HEK293 (cell line): Measurements from ENCODE around the gene DNAJC4.

Experiments
- OSR2 ChIP-seq: fragments of 450-650 bp; formaldehyde crosslinking; IDR thresholded peaks from 2 replicates; pipeline ENCODE4 v1.5.1; 2016; ENCODE audit warnings: missing biosample characterization, missing genetic modification characterization
- OVOL3 ChIP-seq: fragments of 450-650 bp; formaldehyde crosslinking; IDR thresholded peaks from 2 replicates; pipeline ENCODE4 v1.5.1; 2016; ENCODE audit warnings: missing biosample characterization, missing genetic modification characterization
- SP2 ChIP-seq: fragments of 450-650 bp; formaldehyde crosslinking; IDR thresholded peaks from 2 replicates; pipeline ENCODE4 v1.5.1; 2016; ENCODE audit warnings: missing biosample characterization, missing genetic modification characterization
- YY1 ChIP-seq: fragments of 450-650 bp; formaldehyde crosslinking; IDR thresholded peaks from 2 replicates; pipeline ENCODE4 v1.5.1; 2018; ENCODE audit warnings: missing biosample characterization, missing genetic modification characterization
- ZBTB1 ChIP-seq: fragments of 450-650 bp; formaldehyde crosslinking; IDR thresholded peaks from 2 replicates; pipeline ENCODE4 v1.5.1; 2016; ENCODE audit warnings: missing biosample characterization, missing genetic modification characterization
- ZBTB17 ChIP-seq: fragments of 450-650 bp; formaldehyde crosslinking; IDR thresholded peaks from 2 replicates; pipeline ENCODE4 v1.5.1; 2016; ENCODE audit warnings: missing biosample characterization, missing genetic modification characterization
- ZBTB21 ChIP-seq: fragments of 450-650 bp; formaldehyde crosslinking; IDR thresholded peaks from 2 replicates; pipeline ENCODE4 v1.5.1; 2017; ENCODE audit warnings: missing biosample characterization, missing genetic modification characterization
- ZBTB48 ChIP-seq: fragments of 450-650 bp; formaldehyde crosslinking; IDR thresholded peaks from 2 replicates; pipeline ENCODE4 v1.5.1; 2016; ENCODE audit warnings: missing biosample characterization, missing genetic modification characterization
- ZEB2 ChIP-seq: fragments of 450-650 bp; formaldehyde crosslinking; IDR thresholded peaks from 2 replicates; pipeline ENCODE4 v1.5.1; 2016; ENCODE audit warnings: missing biosample characterization, missing genetic modification characterization
- ZNF112 ChIP-seq: fragments of 450-650 bp; formaldehyde crosslinking; IDR thresholded peaks from 2 replicates; pipeline ENCODE4 v1.5.0; 2017; ENCODE audit warnings: missing biosample characterization, missing genetic modification characterization
- ZNF146 ChIP-seq: fragments of 450-650 bp; formaldehyde crosslinking; IDR thresholded peaks from 2 replicates; pipeline ENCODE4 v1.5.1; 2016; ENCODE audit warnings: missing biosample characterization, missing genetic modification characterization
- ZNF155 ChIP-seq: fragments of 450-650 bp; formaldehyde crosslinking; IDR thresholded peaks from 2 replicates; pipeline ENCODE4 v1.5.1; 2016; ENCODE audit warnings: missing biosample characterization, missing genetic modification characterization
- ZNF23 ChIP-seq: fragments of 450-650 bp; formaldehyde crosslinking; IDR thresholded peaks from 2 replicates; pipeline ENCODE4 v1.5.1; 2016; ENCODE audit warnings: missing biosample characterization, missing genetic modification characterization, borderline replicate concordance
- ZNF292 ChIP-seq: fragments of 450-650 bp; formaldehyde crosslinking; IDR thresholded peaks from 2 replicates; pipeline ENCODE4 v1.5.1; 2016; ENCODE audit warnings: low read depth, missing biosample characterization, missing genetic modification characterization, borderline replicate concordance
- ZNF311 ChIP-seq: fragments of 450-650 bp; formaldehyde crosslinking; IDR thresholded peaks from 2 replicates; pipeline ENCODE4 v1.5.1; 2017; ENCODE audit warnings: missing biosample characterization, missing genetic modification characterization, borderline replicate concordance
- ZNF544 ChIP-seq: fragments of 450-650 bp; formaldehyde crosslinking; IDR thresholded peaks from 2 replicates; pipeline ENCODE4 v1.5.0; 2017; ENCODE audit warnings: missing biosample characterization, missing genetic modification characterization
- ZNF585B ChIP-seq: fragments of 450-650 bp; formaldehyde crosslinking; IDR thresholded peaks from 2 replicates; pipeline ENCODE4 v1.5.1; 2016; ENCODE audit warnings: missing biosample characterization, missing genetic modification characterization
- ZNF660 ChIP-seq: fragments of 450-650 bp; IDR thresholded peaks from 2 replicates; pipeline ENCODE4 v1.5.1; 2018; ENCODE audit warnings: missing biosample characterization, mild to moderate bottlenecking, missing genetic modification characterization
- ZNF776 ChIP-seq: fragments of 450-650 bp; formaldehyde crosslinking; IDR thresholded peaks from 2 replicates; pipeline ENCODE4 v1.5.0; 2017; ENCODE audit warnings: missing biosample characterization, missing genetic modification characterization, borderline replicate concordance
- ZNF785 ChIP-seq: fragments of 450-650 bp; formaldehyde crosslinking; IDR thresholded peaks from 2 replicates; pipeline ENCODE4 v1.5.1; 2016; ENCODE audit warnings: missing biosample characterization, missing genetic modification characterization
- ZSCAN16 ChIP-seq: fragments of 450-650 bp; formaldehyde crosslinking; IDR thresholded peaks from 2 replicates; pipeline ENCODE4 v1.5.1; 2016; ENCODE audit warnings: missing biosample characterization, missing genetic modification characterization
- TF ChIP-seq, protein P1 (sequence below): fragments of 450-650 bp; formaldehyde crosslinking; IDR thresholded peaks from 2 replicates; pipeline ENCODE4 v1.5.0; 2017; ENCODE audit warnings: missing biosample characterization, missing genetic modification characterization, borderline replicate concordance
- TF ChIP-seq, protein P2 (sequence below): IDR thresholded peaks from 2 replicates; pipeline ENCODE4 v1.6.1; 2011; ENCODE audit warnings: mild to moderate bottlenecking, low read depth, low read length, borderline replicate concordance
- TF ChIP-seq, protein P3 (sequence below): fragments of 450-650 bp; formaldehyde crosslinking; IDR thresholded peaks from 2 replicates; pipeline ENCODE4 v1.5.1; 2016; ENCODE audit warnings: missing biosample characterization, missing genetic modification characterization
- TF ChIP-seq, protein P4 (sequence below): fragments of 450-650 bp; formaldehyde crosslinking; IDR thresholded peaks from 2 replicates; pipeline ENCODE4 v1.5.1; 2016; ENCODE audit warnings: missing biosample characterization, missing genetic modification characterization
- TF ChIP-seq, protein P5 (sequence below): fragments of 450-650 bp; formaldehyde crosslinking; IDR thresholded peaks from 2 replicates; pipeline ENCODE4 v1.5.1; 2016; ENCODE audit warnings: missing biosample characterization, missing genetic modification characterization

The DNAJC4 gene

DNA sequence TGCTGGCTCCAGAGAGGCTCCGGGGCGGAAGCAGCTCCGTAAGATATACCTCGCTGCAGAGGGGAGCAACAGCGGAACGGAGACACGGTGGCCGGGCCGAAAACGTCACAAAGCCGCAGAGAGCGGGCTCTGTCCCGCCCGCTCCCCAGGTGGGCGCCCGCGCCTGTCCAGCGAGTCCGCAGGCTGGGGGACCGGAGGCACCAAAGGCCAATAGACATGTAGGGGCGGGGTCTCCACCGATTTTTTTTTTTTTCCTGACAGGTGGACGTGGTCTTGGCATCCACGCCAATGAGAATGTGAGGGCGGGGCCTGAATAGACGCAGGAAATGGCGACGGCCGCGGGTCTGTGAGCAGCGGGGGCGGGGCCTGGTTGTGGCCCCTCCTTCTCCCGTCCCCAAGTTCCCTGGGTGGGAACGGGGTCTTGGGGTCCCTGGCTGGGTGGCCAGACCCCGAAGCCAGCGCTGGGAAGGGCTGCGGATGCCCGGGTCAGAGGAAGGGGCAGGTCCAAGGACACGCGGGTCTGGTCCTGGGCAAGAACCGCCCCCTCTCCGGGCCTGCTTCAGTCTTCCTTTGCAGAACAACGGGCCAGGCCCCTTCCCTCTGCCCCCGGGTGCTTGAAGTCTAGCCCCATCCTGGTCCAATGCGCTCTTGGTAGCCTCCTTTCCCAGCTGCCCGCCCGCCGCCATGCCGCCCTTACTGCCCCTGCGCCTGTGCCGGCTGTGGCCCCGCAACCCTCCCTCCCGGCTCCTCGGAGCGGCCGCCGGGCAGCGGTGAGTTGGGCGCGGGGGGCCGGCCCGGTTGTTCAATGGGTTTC, at the start of gene DNAJC4 (continued):
- TF ChIP-seq ZSCAN16 (tag by site-specific recombination) (no peak), ZNF112 (tag by site-specific recombination) (no peak), ZNF776 (tag by site-specific recombination) (no peak), ZNF785 (tag by site-specific recombination) (0 out of 2 replicates have a peak, but pooled peaks have one; percentile 22), OVOL3 (no peak), ZBTB21 (no peak), ZNF311 (tag by site-specific recombination) (no peak), ZNF23 (tag by site-specific recombination) (no peak), ZNF146 (tag by site-specific recombination) (no peak), ZBTB48 (peak; percentile 62; the same call in 1 of the 2 replicates), ZBTB17 (no peak), OSR2 (no peak), YY1 (peak; percentile 41; the same call in 1 of the 2 replicates), ZBTB1 (no peak), ZNF544 (no peak), SP2 (tag by site-specific recombination) (peak; percentile 86), ZNF585B (no peak), ZNF292 (tag by site-specific recombination) (no peak), ZEB2 (tag by site-specific recombination) (peak; percentile 80), ZNF155 (tag by site-specific recombination) (no peak), ZNF660 (tag by site-specific recombination) (no peak)
- TF ChIP-seq, protein P1, sequence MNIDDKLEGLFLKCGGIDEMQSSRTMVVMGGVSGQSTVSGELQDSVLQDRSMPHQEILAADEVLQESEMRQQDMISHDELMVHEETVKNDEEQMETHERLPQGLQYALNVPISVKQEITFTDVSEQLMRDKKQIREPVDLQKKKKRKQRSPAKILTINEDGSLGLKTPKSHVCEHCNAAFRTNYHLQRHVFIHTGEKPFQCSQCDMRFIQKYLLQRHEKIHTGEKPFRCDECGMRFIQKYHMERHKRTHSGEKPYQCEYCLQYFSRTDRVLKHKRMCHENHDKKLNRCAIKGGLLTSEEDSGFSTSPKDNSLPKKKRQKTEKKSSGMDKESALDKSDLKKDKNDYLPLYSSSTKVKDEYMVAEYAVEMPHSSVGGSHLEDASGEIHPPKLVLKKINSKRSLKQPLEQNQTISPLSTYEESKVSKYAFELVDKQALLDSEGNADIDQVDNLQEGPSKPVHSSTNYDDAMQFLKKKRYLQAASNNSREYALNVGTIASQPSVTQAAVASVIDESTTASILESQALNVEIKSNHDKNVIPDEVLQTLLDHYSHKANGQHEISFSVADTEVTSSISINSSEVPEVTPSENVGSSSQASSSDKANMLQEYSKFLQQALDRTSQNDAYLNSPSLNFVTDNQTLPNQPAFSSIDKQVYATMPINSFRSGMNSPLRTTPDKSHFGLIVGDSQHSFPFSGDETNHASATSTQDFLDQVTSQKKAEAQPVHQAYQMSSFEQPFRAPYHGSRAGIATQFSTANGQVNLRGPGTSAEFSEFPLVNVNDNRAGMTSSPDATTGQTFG (tag by site-specific recombination) = no peak
- TF ChIP-seq, protein P2, sequence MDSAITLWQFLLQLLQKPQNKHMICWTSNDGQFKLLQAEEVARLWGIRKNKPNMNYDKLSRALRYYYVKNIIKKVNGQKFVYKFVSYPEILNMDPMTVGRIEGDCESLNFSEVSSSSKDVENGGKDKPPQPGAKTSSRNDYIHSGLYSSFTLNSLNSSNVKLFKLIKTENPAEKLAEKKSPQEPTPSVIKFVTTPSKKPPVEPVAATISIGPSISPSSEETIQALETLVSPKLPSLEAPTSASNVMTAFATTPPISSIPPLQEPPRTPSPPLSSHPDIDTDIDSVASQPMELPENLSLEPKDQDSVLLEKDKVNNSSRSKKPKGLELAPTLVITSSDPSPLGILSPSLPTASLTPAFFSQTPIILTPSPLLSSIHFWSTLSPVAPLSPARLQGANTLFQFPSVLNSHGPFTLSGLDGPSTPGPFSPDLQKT = no peak
- TF ChIP-seq, protein P3, sequence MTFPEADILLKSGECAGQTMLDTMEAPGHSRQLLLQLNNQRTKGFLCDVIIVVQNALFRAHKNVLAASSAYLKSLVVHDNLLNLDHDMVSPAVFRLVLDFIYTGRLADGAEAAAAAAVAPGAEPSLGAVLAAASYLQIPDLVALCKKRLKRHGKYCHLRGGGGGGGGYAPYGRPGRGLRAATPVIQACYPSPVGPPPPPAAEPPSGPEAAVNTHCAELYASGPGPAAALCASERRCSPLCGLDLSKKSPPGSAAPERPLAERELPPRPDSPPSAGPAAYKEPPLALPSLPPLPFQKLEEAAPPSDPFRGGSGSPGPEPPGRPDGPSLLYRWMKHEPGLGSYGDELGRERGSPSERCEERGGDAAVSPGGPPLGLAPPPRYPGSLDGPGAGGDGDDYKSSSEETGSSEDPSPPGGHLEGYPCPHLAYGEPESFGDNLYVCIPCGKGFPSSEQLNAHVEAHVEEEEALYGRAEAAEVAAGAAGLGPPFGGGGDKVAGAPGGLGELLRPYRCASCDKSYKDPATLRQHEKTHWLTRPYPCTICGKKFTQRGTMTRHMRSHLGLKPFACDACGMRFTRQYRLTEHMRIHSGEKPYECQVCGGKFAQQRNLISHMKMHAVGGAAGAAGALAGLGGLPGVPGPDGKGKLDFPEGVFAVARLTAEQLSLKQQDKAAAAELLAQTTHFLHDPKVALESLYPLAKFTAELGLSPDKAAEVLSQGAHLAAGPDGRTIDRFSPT (tag by site-specific recombination) = no peak
- TF ChIP-seq, protein P4, sequence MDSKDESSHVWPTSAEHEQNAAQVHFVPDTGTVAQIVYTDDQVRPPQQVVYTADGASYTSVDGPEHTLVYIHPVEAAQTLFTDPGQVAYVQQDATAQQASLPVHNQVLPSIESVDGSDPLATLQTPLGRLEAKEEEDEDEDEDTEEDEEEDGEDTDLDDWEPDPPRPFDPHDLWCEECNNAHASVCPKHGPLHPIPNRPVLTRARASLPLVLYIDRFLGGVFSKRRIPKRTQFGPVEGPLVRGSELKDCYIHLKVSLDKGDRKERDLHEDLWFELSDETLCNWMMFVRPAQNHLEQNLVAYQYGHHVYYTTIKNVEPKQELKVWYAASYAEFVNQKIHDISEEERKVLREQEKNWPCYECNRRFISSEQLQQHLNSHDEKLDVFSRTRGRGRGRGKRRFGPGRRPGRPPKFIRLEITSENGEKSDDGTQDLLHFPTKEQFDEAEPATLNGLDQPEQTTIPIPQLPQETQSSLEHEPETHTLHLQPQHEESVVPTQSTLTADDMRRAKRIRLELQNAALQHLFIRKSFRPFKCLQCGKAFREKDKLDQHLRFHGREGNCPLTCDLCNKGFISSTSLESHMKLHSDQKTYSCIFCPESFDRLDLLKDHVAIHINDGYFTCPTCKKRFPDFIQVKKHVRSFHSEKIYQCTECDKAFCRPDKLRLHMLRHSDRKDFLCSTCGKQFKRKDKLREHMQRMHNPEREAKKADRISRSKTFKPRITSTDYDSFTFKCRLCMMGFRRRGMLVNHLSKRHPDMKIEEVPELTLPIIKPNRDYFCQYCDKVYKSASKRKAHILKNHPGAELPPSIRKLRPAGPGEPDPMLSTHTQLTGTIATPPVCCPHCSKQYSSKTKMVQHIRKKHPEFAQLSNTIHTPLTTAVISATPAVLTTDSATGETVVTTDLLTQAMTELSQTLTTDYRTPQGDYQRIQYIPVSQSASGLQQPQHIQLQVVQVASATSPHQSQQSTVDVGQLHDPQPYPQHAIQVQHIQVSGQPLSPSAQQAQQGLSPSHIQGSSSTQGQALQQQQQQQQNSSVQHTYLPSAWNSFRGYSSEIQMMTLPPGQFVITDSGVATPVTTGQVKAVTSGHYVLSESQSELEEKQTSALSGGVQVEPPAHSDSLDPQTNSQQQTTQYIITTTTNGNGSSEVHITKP (tag by site-specific recombination) = peak; percentile 59
- TF ChIP-seq, protein P5, sequence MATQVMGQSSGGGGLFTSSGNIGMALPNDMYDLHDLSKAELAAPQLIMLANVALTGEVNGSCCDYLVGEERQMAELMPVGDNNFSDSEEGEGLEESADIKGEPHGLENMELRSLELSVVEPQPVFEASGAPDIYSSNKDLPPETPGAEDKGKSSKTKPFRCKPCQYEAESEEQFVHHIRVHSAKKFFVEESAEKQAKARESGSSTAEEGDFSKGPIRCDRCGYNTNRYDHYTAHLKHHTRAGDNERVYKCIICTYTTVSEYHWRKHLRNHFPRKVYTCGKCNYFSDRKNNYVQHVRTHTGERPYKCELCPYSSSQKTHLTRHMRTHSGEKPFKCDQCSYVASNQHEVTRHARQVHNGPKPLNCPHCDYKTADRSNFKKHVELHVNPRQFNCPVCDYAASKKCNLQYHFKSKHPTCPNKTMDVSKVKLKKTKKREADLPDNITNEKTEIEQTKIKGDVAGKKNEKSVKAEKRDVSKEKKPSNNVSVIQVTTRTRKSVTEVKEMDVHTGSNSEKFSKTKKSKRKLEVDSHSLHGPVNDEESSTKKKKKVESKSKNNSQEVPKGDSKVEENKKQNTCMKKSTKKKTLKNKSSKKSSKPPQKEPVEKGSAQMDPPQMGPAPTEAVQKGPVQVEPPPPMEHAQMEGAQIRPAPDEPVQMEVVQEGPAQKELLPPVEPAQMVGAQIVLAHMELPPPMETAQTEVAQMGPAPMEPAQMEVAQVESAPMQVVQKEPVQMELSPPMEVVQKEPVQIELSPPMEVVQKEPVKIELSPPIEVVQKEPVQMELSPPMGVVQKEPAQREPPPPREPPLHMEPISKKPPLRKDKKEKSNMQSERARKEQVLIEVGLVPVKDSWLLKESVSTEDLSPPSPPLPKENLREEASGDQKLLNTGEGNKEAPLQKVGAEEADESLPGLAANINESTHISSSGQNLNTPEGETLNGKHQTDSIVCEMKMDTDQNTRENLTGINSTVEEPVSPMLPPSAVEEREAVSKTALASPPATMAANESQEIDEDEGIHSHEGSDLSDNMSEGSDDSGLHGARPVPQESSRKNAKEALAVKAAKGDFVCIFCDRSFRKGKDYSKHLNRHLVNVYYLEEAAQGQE = no peak
